Stimulated activated CD4-positive, alpha-beta T cell treated with anti-CD3 and anti-CD28 coated beads, Interleukin-4, amount 100 ng/mL, for 24 hours (primary cell): ENCODE data around the gene EIF4B.

ENCODE experiments used
- DNase-seq: peaks from one replicate; pipeline ENCODE4 v3.0.0-alpha.2; 2020

The EIF4B gene

DNA sequence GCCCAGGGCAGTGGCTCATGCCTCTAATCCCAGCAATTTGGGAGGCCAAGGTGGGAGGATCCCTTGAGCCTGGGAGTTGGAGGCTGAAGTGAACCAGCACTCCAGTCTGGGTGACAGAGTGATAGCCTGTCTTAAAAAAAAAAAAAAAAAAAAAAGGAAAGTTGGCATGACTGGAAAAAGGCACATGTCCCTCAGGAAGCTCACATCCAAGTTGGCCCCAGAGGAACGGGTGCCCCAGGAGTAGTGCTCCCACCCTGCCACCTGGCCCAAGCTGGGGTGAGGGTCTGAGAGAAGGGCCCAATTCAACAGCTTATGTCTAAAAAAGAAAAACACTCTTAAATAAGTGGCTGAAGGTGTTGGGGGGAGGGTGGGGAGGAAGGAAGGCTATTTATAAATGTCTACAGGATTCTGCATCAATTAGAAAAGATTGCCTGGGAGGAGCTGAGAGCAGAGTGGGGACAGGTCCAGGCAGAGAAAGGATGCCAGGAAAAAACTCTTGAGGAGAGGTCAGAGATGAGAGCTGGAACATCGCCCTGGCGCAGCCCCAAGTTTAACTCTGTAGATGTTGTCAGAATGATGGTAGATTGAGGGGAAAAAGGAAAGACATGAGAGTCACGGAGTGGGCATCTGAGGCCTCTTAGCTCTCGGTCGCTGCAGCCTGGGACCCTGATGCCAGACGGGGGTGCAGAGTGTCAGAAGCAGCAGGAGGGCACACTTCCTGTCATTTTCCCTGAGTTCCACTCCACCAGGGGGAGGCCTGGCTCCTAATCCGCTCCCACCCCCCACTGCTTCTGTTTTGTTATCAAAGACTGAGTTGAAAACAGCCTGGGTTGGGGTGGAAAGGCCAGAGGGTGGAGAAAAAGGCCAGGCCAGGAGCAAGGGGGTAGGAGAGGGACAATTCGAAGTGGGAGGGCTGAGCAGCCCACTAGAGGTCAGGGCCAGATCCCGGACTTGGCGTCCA lies 65.6 kb downstream of the EIF4B start:
- no peak for DNase-seq

DNA sequence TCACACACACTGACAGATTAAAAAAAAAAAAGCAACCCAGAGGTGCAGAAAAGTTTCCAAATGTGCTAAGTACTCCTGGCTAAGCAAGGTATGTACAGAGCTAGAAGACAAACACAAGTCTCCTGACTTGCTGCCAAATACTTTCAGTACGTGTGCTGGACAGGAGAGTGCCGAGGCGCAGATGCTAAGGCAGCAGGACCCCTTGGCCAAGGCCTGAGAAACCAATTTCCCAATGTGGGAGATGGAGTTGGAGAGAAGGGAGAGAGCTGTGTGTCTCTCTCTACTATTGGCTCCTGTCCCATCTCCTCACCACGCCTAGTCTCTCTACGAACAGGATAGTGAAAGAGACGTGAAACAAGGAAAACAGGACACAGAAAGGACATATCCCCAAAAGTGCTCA lies 67.6 kb downstream of the EIF4B start:
- no peak for DNase-seq

DNA sequence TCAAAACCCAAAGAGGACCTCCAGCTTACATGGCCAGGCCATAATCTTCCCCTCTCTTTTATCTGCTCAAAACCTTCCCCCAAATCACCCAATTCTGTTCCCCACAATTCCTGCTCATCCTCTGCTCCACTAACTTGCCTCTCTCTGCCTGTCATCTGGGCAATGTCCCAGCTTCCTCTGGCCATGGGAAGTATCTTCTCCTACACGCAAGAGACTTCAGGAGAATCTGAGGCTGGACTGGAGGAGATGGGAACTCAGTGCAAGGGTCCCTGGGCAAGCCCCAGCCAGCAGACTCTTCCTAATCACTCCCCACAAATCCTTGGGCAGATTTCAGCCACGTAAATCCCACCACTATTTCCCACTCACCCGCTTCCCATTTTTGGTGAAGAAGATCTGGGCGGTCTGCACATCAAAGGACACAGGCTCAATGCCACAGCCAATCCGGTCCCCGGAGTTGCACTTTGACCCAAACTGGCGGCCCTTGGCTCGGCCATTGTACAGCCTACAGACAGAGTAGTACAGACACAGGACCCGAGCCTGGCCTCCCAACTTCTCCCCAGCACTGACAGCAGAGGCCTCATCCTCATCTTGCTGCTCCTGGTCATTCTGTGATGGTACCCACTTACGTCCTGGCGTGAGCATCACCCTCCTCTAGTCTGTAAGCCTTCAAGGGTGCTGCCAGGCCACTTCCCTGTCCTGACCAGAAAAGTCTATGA lies 68.2 kb downstream of the EIF4B start:
- DNase-seq = no peak

DNA sequence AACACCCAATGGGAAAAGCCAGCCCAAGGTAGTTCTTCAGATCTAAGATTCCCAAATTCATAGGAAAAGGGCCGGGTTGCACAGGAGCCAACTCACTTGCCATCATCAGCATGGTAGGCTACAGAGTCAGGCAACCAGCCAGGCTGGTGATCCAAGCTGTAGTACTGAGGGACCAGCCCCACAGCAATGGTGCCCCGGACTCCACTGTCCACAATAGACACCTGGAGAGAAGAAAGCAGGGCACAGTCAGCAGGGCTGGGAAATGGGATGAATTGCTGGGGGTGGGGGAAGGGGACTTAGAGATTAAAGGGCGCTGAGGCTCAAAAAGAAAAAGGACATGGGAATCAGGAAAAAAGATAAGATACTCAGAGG lies 68.7 kb downstream of the EIF4B start:
- no peak for DNase-seq

DNA sequence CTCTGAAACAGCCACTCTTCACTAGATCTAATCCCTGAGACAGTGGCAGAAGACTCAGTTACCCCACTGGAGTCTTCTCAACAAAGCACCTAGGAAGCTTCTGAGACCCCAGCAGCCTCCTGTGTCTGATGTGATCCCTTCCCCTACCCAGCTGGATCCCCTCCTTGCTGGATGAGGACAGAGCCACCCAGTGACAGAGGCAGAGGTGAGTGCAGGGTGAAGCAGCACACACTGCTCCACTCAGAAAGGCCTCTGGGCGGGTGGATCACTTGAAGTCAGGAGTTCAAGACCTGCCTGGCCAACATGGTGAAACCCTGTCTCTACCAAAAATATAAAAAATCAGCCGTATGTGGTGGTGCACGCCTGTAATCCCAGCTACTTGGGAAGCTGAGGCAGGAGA lies 70.2 kb downstream of the EIF4B start:
- no peak for DNase-seq

DNA sequence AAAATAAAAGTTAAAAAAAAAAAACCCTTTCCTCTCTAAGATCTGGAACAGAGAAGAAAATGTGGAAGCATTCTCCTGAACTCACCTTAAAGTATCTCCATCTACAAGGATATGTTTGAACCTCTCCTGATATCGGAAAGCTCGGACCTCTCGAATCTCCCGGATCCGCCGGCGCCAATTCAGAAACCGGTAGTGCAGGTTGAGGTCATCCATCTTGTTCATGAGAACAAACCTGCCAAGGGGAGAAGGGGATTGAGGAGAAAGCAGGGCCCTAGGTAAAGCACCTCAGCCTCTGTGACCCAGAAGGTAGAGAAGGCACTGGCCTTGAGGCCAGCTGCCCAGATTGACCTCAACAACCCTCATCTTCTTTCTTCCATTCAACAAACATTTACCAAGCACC lies 70.8 kb downstream of the EIF4B start:
- DNase-seq = no peak

DNA sequence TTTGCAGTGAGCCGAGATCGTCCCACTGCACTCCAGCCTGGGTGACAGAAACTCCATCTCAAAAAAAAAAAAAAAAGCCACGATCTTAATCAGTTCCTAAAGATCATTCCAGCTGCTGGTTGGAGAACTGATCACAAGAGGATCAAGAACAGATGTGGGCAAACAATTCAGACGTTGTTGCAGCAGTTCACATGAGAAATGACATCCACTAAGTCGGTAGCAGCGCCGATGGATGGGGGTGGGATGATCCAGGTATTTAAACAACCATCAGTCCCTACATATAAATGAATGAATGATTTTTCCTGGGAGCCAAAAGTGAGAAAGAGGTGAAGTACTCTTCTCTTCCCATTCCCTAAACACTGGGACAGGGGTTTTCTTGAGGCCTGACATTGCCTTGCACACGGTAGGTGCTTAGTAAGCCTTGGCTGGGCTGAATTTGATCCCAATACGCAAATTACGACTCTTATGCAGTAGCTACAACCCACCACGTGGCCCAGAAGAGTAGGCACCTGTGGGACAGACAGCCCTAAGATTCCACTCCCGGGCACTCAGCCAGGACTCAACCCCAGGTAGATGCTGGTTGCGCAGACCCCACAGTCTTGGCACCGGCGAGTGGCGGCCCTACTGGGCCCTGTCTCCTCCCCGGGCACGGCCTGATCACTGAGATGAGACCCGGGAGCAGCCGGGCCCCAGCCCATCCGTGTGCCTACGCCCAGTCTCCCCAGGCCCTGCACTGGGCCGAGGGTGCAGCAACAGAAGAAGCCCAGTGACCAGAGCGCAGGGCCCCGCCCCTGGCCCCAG lies 72.4 kb downstream of the EIF4B start:
- peak; percentile 50 for DNase-seq

DNA sequence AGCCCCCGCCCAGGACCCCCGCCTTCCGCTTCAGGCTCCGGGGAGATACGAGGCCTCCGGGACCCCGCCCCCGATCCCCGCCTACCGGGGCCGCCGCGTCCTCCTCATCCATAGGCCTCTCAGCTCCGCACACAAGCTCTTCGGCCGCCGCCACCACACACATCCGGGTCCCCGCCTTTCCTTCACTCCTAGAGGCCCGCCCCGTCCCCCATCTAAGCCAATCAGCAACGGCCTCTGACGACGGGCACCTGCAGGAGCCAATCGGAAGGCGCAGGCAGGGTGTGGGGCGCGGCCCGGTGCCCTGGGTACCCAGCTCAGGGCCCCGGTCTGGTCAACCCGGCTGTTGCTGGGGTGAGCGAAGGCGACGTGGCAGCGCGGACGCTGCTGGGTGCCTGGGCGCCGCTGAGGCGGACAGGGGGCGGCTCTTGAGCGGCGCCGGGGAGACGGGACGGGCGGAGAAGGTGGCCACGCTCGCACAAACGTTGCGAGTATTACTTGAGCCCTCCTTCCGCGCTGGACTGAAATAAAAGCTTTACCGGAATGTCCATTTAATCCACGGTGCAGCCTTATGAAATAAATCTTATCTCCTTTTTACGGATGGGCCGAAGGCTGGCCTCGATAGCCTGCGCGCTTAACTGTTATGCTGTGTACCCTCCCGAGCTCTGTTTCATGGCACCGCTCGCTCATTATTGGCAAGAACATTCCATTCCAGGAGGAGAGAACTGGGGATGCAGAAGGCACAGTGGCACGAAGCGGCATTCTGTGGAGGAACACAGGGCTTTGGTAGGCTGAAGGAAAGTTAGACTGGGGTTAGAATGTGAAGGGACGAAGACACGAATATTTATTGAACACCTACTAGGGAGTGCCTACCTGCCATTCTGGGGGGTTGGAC lies 73.2 kb downstream of the EIF4B start, which contains the start of gene SPRYD3:
Gene SPRYD3, minus strand, starts transcription at position 165 of the 892 bp plus-strand sequence. Its CDS starts 57 bp downstream, at position 108.
- DNase-seq = peak; percentile 97

DNA sequence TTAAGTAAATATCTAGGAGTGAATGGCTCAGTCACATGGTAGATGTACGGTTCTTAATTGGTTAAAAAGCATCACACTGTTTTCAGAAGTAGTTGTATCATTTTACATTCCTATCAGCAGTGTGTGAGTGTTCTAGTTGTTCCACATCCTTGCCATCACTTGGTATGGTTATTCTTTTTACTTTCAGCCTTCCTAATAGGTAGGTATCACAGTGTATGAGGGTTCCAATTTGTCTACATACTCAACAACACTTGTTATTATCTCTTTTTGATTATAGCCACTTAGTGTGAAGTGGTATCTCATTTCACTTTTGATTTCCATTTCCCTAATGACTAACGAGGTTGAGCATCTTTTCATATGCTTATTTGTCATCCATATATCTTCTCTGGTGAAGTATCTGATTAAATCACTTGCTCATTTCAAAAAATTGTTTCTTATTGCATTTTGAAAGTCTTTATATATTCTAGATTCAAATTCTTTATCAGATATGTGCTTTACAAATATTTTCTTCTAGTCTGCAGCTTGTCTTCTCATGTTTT lies 76.5 kb downstream of the EIF4B start:
- DNase-seq = no peak

DNA sequence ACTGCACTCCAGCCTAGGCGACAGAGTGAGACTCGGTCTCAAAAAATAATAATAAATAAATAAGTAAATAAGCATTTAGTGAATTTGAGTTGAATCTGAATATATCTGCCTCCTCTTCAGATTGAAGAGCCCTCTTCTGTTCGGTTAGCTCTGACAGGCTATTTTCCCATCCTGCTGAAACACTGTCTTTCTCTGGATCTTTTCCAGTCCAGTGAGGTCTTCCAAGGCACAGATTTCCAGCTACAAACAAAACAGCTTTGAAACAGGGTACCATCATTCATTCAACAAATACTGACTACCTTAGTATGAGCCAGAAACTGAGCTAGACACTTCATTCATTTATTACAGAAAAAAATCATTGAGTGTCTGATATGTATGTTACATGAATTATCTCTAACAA lies 80.1 kb downstream of the EIF4B start:
- DNase-seq = no peak

DNA sequence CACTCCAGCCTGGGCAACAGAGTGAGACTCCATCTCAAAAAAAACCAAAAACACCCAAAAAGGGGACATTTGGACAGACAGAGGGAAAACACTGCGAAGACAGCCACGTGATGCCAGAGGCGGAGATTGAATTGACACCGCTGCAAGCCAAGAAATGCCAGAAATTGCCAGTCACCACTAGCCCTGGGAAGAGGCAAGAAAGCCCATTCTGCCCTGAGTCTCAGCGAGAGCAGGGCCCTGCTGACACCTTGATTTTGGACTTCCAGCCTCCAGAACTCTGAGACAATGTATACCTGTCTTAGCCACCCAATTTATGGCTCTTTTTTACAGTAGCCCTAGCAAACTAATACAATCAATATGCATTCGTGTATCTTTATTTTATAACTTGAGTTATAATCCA lies 83.8 kb downstream of the EIF4B start:
- no peak for DNase-seq

DNA sequence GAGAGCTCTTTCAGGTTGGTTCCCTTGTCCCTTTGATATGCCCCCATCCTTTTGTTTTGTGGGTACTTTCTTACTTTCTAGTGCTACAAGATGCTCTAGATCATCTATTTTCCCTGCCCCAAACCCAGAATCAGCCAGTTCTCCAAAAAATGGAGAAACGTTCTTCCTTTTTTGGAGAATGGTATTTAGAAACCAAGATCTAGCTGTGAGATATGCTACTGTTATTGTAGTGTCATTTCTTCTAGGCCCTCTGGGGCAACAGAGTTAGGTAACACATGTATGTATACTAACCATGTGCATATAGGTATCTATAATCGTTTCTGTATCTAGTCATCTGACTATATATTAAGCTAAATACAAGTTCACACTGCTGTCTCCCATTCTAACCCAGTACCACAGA lies 84.3 kb downstream of the EIF4B start:
- no peak for DNase-seq

DNA sequence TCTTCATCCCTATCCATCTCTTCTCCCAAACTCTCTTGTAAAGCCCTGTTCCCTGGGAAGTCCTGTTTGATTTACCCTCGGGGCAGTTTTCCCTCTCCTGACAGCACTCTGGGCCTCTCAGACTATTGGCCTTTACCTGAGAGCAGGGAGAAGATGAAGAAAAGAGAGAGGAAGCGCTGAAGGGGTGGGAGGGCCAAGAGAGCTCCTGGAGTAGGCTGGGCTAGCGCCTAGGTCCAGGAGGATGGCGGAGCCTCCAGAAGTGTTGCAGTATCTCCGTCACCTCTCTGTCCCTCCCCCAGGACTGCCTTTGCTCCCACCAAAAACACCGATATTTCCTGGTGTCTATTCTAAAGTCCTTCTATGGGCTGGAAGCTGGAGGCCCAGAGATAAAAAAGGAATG lies 85.5 kb downstream of the EIF4B start:
- DNase-seq = no peak
